Body of pancreas (tissue), 4 donors: ENCODE measurements around the gene NOP16. TPM values are rescaled to one million over a fixed set of nuclear protein-coding genes. Genes with fewer than 3 reads are reported as not detected.
"Not testable (repeated sequence)": the region's sequence is repeated elsewhere in the genome, so short reads cannot be mapped to it uniquely, and the experiment has no call there.

ENCODE experiments used
- ATAC-seq: fragments of 150-250 bp; one replicate; pipeline ENCODE4 v1.9.1; 2016
- DNase-seq, 4 donors: peaks; one replicate each; pipeline ENCODE4 v3.0.0-alpha.2; 2019
- H3K27ac ChIP-seq, 4 donors: fragments of 200-600 bp; sonication (generic); 1 replicate in 3 of 4; 2 replicates in 1 of 4; pipeline versions ENCODE4 v1.5.1 to v1.6.1; 2016 to 2019; ENCODE audit warnings: mild to moderate bottlenecking in 1 of 4, mixed read lengths in 1 of 4, moderate library complexity in 1 of 4
- H3K27me3 ChIP-seq, 2 donors: fragments of 200-600 bp; sonication (generic); one replicate each; pipeline ENCODE4 v1.6.0; 2016; ENCODE audit warnings: mild to moderate bottlenecking in 1 of 2
- H3K36me3 ChIP-seq, 2 donors: fragments of 200-600 bp; sonication (generic); replicated peaks in 1 of 2; 2 replicates each; pipeline ENCODE4 v1.5.1; 2016; ENCODE audit warnings: low read depth in 2 of 2; ENCODE audit not compliant: insufficient read depth in 1 of 2
- H3K4me1 ChIP-seq: fragments of 200-600 bp; sonication (generic); one replicate; pipeline ENCODE4 v1.6.0; 2016
- H3K4me3 ChIP-seq, 2 donors: fragments of 200-600 bp; sonication (generic); 1 replicate in 1 of 2; 2 replicates in 1 of 2; pipeline ENCODE4 v1.5.1; 2016 to 2019
- H3K9me3 ChIP-seq, 3 donors: fragments of 200-600 bp; sonication (generic); 1 replicate in 2 of 3; 2 replicates in 1 of 3; pipeline ENCODE4 v1.5.1; 2016
- POLR2A ChIP-seq, 3 donors: fragments of 450-650 bp; IDR thresholded peaks; one replicate each; pipeline ENCODE4 v1.6.1; 2016; ENCODE audit warnings: antibody characterized with exemption in 3 of 3, mild to moderate bottlenecking in 2 of 3
- WGBS, 2 donors: methylation state at CpG; one replicate each; pipeline ENCODE4 v1.1.5; 2017; 5-methylcytosine and 5-hydroxymethylcytosine counted together
- intact Hi-C: fragments of 100-400 bp; cut with DNase I; formaldehyde crosslinking; loops from one replicate; pipeline ENCODE4 v1.15.1; 2023
- total RNA-seq, 2 donors: library from RNA; depleted of rRNA; stranded (reverse); fragments of >200 nt; gene quantifications; one replicate each; pipeline ENCODE4 v1.1.0, GENCODE V29; 2016
- TF ChIP-seq, protein P1 (sequence below), 7 experiments: fragments of 450-650 bp in 4 of 7; fragments of 200-600 bp in 3 of 7; sonication (generic) in 3 of 7; IDR thresholded peaks; one replicate each; pipeline ENCODE4 v1.5.1; 2016 to 2019; ENCODE audit warnings: antibody characterized with exemption in 7 of 7

Gene NOP16
- total RNA-seq, 2 donors from 2014 or later = 19.2 to 32.0 TPM

DNA sequence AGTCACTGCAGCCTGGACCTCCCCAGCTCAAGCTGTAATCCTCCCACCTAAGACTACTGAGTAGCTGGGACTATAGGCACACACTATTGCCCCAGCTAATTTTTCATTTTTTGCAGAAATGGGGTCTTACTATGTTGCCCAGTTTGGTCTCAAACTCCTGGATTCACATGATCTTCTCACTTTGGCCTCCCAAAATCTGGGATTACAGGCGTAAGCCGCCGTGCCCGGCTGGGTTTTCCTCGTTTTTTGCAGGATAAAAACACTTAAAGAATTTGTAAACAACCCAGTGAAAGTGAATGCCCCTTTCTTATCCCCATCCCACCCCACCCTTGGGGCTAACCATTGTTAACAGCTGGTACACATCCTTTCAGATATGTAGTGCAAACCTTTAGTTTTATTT lies 20.2 kb upstream of the NOP16 start:
- ATAC-seq (no peak), DNase-seq (no peak)
- peaks cover 9% of the 10 kb centered on the region for H3K4me1 ChIP-seq
- no peak overlapping the region for H3K27ac ChIP-seq
- WGBS, 2 donors = 63 to 87% methylated on average over 5 of the region's 5 CpGs
- no peak for TF ChIP-seq POLR2A (IDR thresholded peaks at IDR 0.05)
- TF ChIP-seq, protein P1, sequence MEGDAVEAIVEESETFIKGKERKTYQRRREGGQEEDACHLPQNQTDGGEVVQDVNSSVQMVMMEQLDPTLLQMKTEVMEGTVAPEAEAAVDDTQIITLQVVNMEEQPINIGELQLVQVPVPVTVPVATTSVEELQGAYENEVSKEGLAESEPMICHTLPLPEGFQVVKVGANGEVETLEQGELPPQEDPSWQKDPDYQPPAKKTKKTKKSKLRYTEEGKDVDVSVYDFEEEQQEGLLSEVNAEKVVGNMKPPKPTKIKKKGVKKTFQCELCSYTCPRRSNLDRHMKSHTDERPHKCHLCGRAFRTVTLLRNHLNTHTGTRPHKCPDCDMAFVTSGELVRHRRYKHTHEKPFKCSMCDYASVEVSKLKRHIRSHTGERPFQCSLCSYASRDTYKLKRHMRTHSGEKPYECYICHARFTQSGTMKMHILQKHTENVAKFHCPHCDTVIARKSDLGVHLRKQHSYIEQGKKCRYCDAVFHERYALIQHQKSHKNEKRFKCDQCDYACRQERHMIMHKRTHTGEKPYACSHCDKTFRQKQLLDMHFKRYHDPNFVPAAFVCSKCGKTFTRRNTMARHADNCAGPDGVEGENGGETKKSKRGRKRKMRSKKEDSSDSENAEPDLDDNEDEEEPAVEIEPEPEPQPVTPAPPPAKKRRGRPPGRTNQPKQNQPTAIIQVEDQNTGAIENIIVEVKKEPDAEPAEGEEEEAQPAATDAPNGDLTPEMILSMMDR (IDR thresholded peaks at IDR 0.05) = no peak
- peaks cover 0 to 5% of the 10 kb centered on the region in 2 donors for H3K36me3 ChIP-seq
- intact Hi-C loops = no loop called here
- no peaks in the 10 kb centered on the region for H3K27me3 ChIP-seq
- H3K9me3 ChIP-seq = no peaks in the 10 kb centered on the region
- no peak overlapping the region for H3K4me3 ChIP-seq

DNA sequence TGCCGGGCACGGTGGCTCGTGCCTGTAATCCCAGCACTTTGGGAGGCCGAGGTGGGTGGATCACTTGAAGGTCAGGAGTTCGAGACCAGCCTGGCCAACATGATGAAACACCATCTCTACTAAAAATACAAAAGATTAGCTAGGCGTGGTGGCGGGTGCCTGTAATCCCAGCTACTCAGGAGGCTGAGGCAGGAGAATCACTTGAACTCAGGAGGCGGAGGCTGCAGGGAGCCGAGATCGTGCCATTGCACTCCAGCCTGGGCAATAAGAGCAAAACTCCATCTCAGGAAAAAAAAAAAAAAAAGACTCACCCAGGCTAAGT lies 19.8 kb upstream of the NOP16 start:
- 87 to 94% methylated on average over 10 of the region's 10 CpGs for WGBS, 2 donors
- H3K27me3 ChIP-seq, H3K27ac ChIP-seq, H3K4me1 ChIP-seq, ATAC-seq, intact Hi-C loops, H3K9me3 ChIP-seq, H3K4me3 ChIP-seq, DNase-seq, H3K36me3 ChIP-seq: not testable (repeated sequence)

DNA sequence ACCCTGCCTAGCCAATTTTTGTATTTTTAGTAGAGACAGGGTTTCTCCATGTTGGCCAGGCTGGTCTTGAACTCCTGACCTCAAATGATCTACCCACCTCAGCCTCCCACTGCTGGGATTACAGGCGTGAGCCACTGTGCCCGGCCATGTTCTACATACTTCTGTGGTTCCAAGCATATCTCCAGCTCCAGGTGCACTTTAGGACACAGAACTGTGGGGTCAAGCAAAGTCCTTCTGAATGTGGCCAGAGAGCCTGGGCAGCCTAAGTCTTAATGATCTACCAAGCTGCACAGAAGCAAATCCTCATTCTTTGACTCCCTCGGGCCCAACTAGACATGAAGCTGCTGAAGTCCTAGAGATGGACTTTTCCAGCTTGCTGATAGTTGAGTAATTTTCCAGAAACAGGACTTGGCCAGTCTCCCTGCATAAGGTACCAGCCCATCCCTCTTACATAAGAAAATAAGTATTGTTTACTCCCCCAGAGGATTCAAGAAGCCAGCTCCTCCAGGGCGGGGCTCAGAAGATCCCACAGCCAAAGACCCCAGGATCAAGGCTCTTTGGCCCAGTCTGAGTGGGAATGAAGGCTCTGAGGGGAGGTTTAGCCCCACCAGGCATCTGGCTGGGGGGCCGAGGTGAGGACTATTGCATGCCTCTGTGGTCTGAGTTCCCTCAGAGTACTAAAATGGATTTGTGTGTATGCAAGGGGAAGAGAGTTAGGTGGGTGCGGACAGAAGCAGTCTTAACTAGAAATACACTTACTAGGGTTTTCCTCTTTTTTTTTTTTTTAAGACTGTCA lies 19.3 kb upstream of the NOP16 start:
- Histone ChIP-seq H3K27ac (no peak overlapping the region), H3K4me3 (no peak overlapping the region), H3K9me3 (no peaks in the 10 kb centered on the region), H3K4me1 (no peaks in the 10 kb centered on the region), H3K27me3 (no peaks in the 10 kb centered on the region), H3K36me3 (peaks cover 0 to 5% of the 10 kb centered on the region in 2 donors)
- intact Hi-C loops = no loop called here
- 84 to 92% methylated on average over 4 to 6 of the region's 6 CpGs for WGBS, 2 donors
- TF ChIP-seq POLR2A (IDR thresholded peaks at IDR 0.05) = no peak
- TF ChIP-seq, protein P1 (IDR thresholded peaks at IDR 0.05) = no peak
- DNase-seq (no peak), ATAC-seq (no peak)

DNA sequence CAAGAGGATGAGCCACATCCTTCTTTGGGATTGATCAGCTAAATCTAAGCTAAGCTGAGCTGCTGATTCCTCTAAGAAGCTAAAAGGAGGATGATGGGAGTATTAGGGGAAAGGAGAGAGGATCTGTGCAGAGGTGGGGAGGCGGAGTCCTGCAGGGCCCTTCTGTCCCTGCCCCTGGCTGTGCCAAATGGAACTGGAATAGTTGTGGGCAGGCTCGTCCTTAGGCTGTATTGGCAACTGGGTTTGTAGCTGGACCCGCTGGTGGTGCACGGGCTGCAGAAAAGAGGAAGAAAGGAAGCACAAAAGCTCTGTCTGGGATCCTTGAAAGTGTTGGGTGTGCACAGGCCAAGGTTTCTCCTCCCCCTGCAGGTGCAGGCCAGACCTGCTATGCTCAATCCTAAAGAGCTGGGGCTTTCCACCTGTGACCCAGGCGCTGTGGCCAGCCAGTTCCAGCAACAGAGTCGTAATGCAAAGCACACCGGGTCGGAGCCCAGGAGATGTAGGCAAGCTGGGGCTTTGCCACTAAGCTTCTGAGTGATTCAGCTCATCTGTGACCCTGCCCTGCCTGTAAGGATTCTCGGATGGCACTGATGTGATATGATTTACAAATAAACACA lies 18.1 kb upstream of the NOP16 start:
- H3K9me3 ChIP-seq = no peaks in the 10 kb centered on the region
- H3K27me3 ChIP-seq = no peaks in the 10 kb centered on the region
- no peaks in the 10 kb centered on the region for H3K4me1 ChIP-seq
- no peak overlapping the region for H3K27ac ChIP-seq
- no peak overlapping the region for H3K4me3 ChIP-seq
- TF ChIP-seq POLR2A (IDR thresholded peaks at IDR 0.05) = no peak
- TF ChIP-seq, protein P1 (IDR thresholded peaks at IDR 0.05) = no peak
- H3K36me3 ChIP-seq = peaks cover 0 to 5% of the 10 kb centered on the region in 2 donors
- intact Hi-C loops = no loop called here
- WGBS, 2 donors = 88 to 91% methylated on average over 4 to 9 of the region's 9 CpGs
- DNase-seq = no peak
- ATAC-seq = no peak

DNA sequence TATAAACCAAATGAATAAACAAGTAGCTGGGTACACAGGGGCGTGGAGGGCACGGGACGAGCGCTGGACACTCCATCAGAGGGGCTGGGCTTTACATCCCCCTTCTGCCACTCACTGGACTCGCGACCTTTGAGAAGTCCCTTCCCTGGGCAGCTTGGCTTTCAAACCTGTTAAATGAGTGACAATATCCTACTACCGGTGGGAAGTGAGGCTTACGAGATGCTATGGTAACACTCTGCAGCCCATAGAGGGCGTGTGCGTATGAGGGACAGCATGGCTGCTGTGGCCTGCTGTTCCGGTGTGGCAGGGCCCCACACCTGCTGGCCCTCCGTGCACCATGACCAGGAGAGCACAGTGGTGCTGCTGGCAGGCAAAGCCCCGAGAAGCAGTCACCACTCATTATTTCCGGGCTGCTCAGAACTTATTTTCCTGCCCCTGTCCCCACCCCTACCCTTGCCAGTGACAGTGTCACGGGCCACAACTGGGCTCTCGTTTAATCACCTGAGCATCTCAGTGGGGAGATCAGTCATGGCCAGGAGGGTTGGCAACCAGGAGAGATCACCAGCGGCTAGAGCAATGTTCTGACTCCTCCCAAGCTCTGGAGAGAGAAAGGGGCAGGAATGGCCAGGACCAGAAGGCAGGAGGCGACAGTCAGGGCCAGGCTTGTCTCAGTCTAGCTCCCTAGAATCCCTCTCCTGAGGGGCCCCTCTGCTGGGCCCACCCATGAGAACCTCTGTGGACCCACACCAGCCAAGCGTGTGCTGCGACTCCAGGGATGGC lies 17.4 kb upstream of the NOP16 start:
- TF ChIP-seq POLR2A (IDR thresholded peaks at IDR 0.05) = no peak
- TF ChIP-seq, protein P1 (IDR thresholded peaks at IDR 0.05) = no peak
- H3K36me3 ChIP-seq = peaks cover 0 to 5% of the 10 kb centered on the region in 2 donors
- 84 to 94% methylated on average over 13 to 20 of the region's 20 CpGs for WGBS, 2 donors
- ATAC-seq (no peak), DNase-seq (no peak)
- no peaks in the 10 kb centered on the region for H3K27me3 ChIP-seq
- intact Hi-C loops = no loop called here
- no peaks in the 10 kb centered on the region for H3K4me1 ChIP-seq
- H3K27ac ChIP-seq = no peak overlapping the region
- no peaks in the 10 kb centered on the region for H3K9me3 ChIP-seq
- H3K4me3 ChIP-seq = no peak overlapping the region
